GM12878 (cell line): ENCODE results near the gene PIK3C2B. TPM values are rescaled to one million over a fixed set of nuclear protein-coding genes. Genes with fewer than 3 reads are reported as not detected.

Source experiments
- CBFB ChIP-seq: IDR thresholded peaks from 2 replicates; pipeline ENCODE4 v1.6.1; 2016; ENCODE audit warnings: antibody characterized with exemption, low read depth
- CEBPZ ChIP-seq: fragments of 150-350 bp; IDR thresholded peaks from 2 replicates; pipeline ENCODE4 v1.6.1; 2016; ENCODE audit warnings: low read depth, low read length
- EED ChIP-seq: sonication (generic); IDR thresholded peaks from 2 replicates; pipeline ENCODE4 v1.6.1; 2016; ENCODE audit warnings: antibody characterized with exemption, low read depth
- EGR1 ChIP-seq, 2 experiments: IDR thresholded peaks; 1 replicate in 1 of 2; 2 replicates in 1 of 2; pipeline ENCODE4 v1.6.1; 2011 to 2012; ENCODE audit warnings: low read depth in 2 of 2, low read length in 2 of 2, borderline replicate concordance in 1 of 2, mild to moderate bottlenecking in 1 of 2, moderate library complexity in 1 of 2
- EP300 ChIP-seq, 2 experiments: fragments of 150-350 bp in 1 of 2; IDR thresholded peaks; 2 replicates each; pipeline ENCODE4 v1.6.1; 2011 to 2012; ENCODE audit warnings: low read depth in 2 of 2, low read length in 2 of 2, borderline replicate concordance in 1 of 2, improper control_type of control experiment in 1 of 2, inconsistent platforms in 1 of 2; ENCODE audit not compliant: control insufficient read depth in 1 of 2
- ESRRA ChIP-seq: IDR thresholded peaks from 2 replicates; pipeline ENCODE4 v1.6.1; 2012; ENCODE audit warnings: mild to moderate bottlenecking, low read length, improper control_type of control experiment
- ETV6 ChIP-seq, 2 experiments: fragments of 450-650 bp in 1 of 2; IDR thresholded peaks in 1 of 2; conservative IDR thresholded peaks in 1 of 2; 2 replicates each; pipeline ENCODE4 v1.6.1; 2014; ENCODE audit warnings: antibody characterized with exemption in 1 of 2, borderline replicate concordance in 1 of 2, low read depth in 1 of 2, mild to moderate bottlenecking in 1 of 2, moderate library complexity in 1 of 2
- FOXK2 ChIP-seq: fragments of 450-650 bp; IDR thresholded peaks from 2 replicates; pipeline ENCODE4 v1.6.1; 2017; ENCODE audit warnings: mild to moderate bottlenecking, moderate library complexity
- HCFC1 ChIP-seq: fragments of 150-350 bp; IDR thresholded peaks from 2 replicates; pipeline ENCODE4 v1.6.1; 2014; ENCODE audit warnings: low read length
- HDAC2 ChIP-seq: fragments of 200-600 bp; sonication (generic); IDR thresholded peaks from 2 replicates; pipeline ENCODE4 v1.6.1; 2017
- HDAC6 ChIP-seq: fragments of 200-600 bp; sonication (generic); IDR thresholded peaks from one replicate; pipeline ENCODE4 v1.8.0; 2017; ENCODE audit warnings: antibody characterized with exemption; ENCODE audit not compliant: unreplicated experiment
- IKZF1 ChIP-seq: fragments of 450-650 bp; conservative IDR thresholded peaks from 2 replicates; pipeline ENCODE4 v1.6.1; 2017; ENCODE audit warnings: antibody characterized with exemption, mild to moderate bottlenecking
- IKZF2 ChIP-seq, 2 experiments: fragments of 450-650 bp; IDR thresholded peaks; 2 replicates each; pipeline ENCODE4 v1.6.1; 2017; ENCODE audit warnings: mild to moderate bottlenecking in 2 of 2, moderate library complexity in 2 of 2
- MEF2A ChIP-seq: IDR thresholded peaks from 2 replicates; pipeline ENCODE4 v1.6.1; 2011; ENCODE audit warnings: low read depth, mild to moderate bottlenecking, low read length, moderate library complexity; ENCODE audit not compliant: insufficient read depth
- PML ChIP-seq: IDR thresholded peaks from 2 replicates; pipeline ENCODE4 v1.6.1; 2012; ENCODE audit warnings: low read length, inconsistent platforms
- RB1 ChIP-seq: fragments of 450-650 bp; formaldehyde crosslinking; IDR thresholded peaks from 2 replicates; pipeline ENCODE4 v1.6.1; 2017; ENCODE audit warnings: mild to moderate bottlenecking, borderline replicate concordance
- RBBP5 ChIP-seq: fragments of 200-600 bp; sonication (generic); conservative IDR thresholded peaks from 2 replicates; pipeline ENCODE4 v1.6.1; 2016
- RFX5 ChIP-seq: IDR thresholded peaks from 2 replicates; pipeline ENCODE4 v1.6.1; 2011; ENCODE audit warnings: low read depth, low read length, improper control_type of control experiment
- SP1 ChIP-seq: IDR thresholded peaks from one replicate; pipeline ENCODE4 v1.6.1; 2011; ENCODE audit warnings: low read depth, low read length
- SPI1 ChIP-seq: IDR thresholded peaks from 2 replicates; pipeline ENCODE4 v1.6.1; 2011; ENCODE audit warnings: low read depth, mild to moderate bottlenecking, low read length, moderate library complexity, borderline replicate concordance; ENCODE audit not compliant: insufficient read depth
- SREBF1 ChIP-seq: IDR thresholded peaks from 2 replicates; pipeline ENCODE4 v1.6.1; 2012; ENCODE audit warnings: mild to moderate bottlenecking, low read length
- TARDBP ChIP-seq: IDR thresholded peaks from 2 replicates; pipeline ENCODE4 v1.6.1; 2016; ENCODE audit warnings: borderline replicate concordance
- TCF3 ChIP-seq: IDR thresholded peaks from 2 replicates; pipeline ENCODE4 v1.6.1; 2012; ENCODE audit warnings: low read depth, mild to moderate bottlenecking, low read length, borderline replicate concordance; ENCODE audit not compliant: insufficient read depth
- polyA plus RNA-seq, 11 experiments: library from polyadenylated mRNA; depleted of rRNA in 4 of 11; unstranded in 6 of 11; stranded (reverse) in 5 of 11; fragments of >200 nt; fragmentation: Nextera tagmentation in 4 of 11; fragmentation: Illumina TruSeq in 1 of 11; extraction: Ambion mirVana in 4 of 11; extraction: Trizol in 1 of 11; gene quantifications; 1 replicate in 1 of 11; 2 replicates in 10 of 11; pipeline versions ENCODE4 v1.2.1 to v1.2.3, GENCODE V29; 2011 to 2016; ENCODE audit warnings: inconsistent platforms in 2 of 11, missing spikeins in 2 of 11, low read depth in 1 of 11
- total RNA-seq, 4 experiments: library from RNA; depleted of rRNA in 3 of 4; stranded (reverse); fragments of >200 nt in 3 of 4; fragmentation: Illumina TruSeq in 1 of 4; extraction: Trizol in 1 of 4; gene quantifications; 2 replicates each; pipeline versions ENCODE4 v1.2.1 to v1.2.3, GENCODE V29; 2013 to 2021
- TF ChIP-seq, protein P1 (sequence below): fragments of 450-650 bp; formaldehyde crosslinking; IDR thresholded peaks from 2 replicates; pipeline ENCODE4 v1.5.0; 2022; ENCODE audit warnings: mild to moderate bottlenecking, missing genetic modification characterization

The PIK3C2B gene
- total and polyA plus RNA-seq, 10 of the 15 experiments (the other 5 are each of a cell fraction or from before 2014, with no cell fraction given), result 2.2 to 38.1 (median 11.4) TPM

DNA sequence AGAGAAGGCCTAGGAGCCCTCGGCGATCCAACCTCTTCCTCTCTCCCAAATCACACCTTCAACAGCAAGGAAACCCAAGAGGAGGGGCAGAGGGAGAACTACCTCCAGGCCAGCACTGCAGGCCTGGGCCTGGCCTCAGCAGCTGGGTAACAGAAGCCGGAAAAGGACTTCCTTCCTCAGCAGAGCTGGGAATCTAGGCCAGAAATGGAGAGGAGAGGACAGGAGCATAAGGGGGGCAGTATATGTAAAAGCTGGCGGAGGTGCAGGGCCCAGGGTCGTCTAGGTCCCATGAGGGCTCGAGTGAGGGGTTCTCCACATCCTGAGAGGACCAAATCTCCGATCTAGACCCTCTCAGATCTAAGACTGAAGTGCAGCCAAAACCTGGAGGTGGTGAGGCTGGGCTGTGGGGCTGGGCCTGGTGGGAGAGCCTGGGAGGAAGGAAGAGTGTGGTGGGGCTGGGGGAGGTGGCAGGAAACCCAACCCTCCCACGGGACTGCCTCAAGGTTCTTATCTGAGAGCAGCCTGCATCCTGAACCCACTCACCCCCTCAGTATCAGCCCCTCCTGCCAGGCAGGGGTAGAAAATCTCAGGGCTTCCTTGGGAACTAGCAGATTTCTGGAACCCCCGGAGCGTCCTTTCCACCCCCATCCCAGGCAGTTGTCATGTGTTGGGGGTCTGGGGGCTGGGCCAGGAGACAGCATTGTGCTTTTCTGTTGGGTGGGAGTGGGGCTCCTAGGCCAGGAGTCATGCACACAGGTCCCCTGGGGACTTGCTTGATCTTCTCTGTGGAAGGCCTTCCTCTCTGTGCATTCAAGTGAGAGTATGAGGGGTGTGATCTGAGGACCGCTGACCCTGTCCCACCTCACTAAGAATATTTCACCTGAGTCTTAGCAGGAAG, 33.0 kb downstream of the PIK3C2B start (continued):
- TF ChIP-seq HDAC6 (no peak), HDAC2 (no peak), TARDBP (no peak), RFX5 (no peak), SREBF1 (no peak), FOXK2 (no peak), EED (peak; percentile 79), RBBP5 (no peak), CEBPZ (no peak), SP1 (peak; percentile 53), IKZF2 (IDR thresholded peaks at IDR 0.05) (peak; percentile 58 to 67), ETV6 (conservative IDR thresholded peaks at IDR 0.05 in 1 of 2, IDR thresholded peaks at IDR 0.05 in 1 of 2; ENCODE audit: borderline replicate concordance in 1 of 2, low read depth in 1 of 2) (peak in 1 of 2 experiments; percentile 74; a peak in 1 of 4 replicates), IKZF1 (peak; percentile 68), PML (no peak), TCF3 (no peak), EGR1 (IDR thresholded peaks at IDR 0.05; ENCODE audit: borderline replicate concordance in 1 of 2, low read depth in 2 of 2, low read length in 2 of 2) (peak in 1 of 2 experiments; percentile 52; a peak in 1 of 3 replicates), RB1 (no peak), ESRRA (no peak), HCFC1 (no peak), MEF2A (no peak), CBFB (0 out of 2 replicates have a peak, but pooled peaks have one; percentile 26), EP300 (IDR thresholded peaks at IDR 0.05; ENCODE audit: borderline replicate concordance in 1 of 2, control insufficient read depth in 1 of 2, low read depth in 2 of 2, low read length in 2 of 2) (no peak), SPI1 (peak; percentile 5; the same call in 1 of the 2 replicates)
- TF ChIP-seq, protein P1, sequence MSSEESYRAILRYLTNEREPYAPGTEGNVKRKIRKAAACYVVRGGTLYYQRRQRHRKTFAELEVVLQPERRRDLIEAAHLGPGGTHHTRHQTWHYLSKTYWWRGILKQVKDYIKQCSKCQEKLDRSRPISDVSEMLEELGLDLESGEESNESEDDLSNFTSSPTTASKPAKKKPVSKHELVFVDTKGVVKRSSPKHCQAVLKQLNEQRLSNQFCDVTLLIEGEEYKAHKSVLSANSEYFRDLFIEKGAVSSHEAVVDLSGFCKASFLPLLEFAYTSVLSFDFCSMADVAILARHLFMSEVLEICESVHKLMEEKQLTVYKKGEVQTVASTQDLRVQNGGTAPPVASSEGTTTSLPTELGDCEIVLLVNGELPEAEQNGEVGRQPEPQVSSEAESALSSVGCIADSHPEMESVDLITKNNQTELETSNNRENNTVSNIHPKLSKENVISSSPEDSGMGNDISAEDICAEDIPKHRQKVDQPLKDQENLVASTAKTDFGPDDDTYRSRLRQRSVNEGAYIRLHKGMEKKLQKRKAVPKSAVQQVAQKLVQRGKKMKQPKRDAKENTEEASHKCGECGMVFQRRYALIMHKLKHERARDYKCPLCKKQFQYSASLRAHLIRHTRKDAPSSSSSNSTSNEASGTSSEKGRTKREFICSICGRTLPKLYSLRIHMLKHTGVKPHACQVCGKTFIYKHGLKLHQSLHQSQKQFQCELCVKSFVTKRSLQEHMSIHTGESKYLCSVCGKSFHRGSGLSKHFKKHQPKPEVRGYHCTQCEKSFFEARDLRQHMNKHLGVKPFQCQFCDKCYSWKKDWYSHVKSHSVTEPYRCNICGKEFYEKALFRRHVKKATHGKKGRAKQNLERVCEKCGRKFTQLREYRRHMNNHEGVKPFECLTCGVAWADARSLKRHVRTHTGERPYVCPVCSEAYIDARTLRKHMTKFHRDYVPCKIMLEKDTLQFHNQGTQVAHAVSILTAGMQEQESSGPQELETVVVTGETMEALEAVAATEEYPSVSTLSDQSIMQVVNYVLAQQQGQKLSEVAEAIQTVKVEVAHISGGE (CRISPR knock-in tag), result no peak
